ENCODE results near the gene PCDHA4.
"Not testable (repeated sequence)": the region's sequence is repeated elsewhere in the genome, so short reads cannot be mapped to it uniquely, and the experiment has no call there.

The PCDHA4 gene

DNA sequence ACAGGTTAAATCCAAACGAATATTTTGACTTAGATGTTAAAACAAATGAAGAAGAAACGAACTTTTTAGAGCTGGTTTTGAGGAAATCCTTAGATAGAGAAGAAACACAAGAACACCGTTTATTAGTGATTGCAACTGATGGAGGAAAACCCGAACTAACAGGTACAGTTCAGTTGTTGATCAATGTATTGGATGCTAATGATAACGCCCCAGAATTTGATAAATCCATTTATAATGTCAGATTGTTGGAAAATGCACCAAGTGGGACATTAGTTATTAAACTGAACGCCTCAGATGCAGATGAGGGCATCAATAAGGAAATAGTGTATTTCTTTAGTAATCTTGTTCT lies 15.4 kb downstream of the PCDHA4 start:
- no peak for DNase-seq

GRCh38 chr5:140822969-140823368 lies 16.1 kb downstream of the PCDHA4 start:
- not testable (repeated sequence) for DNase-seq

- DNase-seq, result no peak
Observed at GRCh38 chr5:140823475-140823874, 16.6 kb downstream of the PCDHA4 start.

DNA sequence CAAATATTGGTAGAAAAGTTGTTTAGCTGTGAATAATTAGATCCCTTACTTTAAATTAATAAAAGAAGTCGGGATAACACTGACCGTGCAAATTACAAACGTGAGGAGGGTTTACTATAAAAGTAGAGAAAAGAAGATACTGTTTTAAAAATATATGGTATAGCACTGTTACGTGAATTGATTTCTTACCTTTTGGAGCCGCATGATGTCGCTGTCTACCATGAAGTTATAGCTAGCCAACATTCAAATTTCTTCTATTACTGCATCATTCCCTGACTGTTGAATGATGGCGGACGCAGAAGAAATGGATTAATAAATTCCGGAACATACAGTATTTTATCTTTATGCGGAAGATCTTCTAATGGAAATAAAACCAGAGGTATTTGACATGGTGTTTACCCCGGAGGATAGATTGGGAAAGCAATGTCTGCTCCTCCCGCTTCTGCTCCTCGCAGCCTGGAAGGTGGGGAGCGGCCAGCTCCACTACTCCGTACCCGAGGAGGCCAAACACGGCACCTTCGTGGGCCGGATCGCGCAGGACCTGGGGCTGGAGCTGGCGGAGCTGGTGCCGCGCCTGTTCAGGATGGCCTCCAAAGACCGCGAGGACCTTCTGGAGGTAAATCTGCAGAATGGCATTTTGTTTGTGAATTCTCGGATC lies 21.0 kb downstream of the PCDHA4 start, which contains the start of gene PCDHA6:
PCDHA6 (plus strand) TSS at position 257 of the 658 bp plus-strand sequence; CDS start at position 389, 132 bp downstream.
- DNase-seq, result no peak

GRCh38 chr5:140828362-140828737 lies 21.5 kb downstream of the PCDHA4 start:
- no peak for DNase-seq

GRCh38 chr5:140829511-140830501 lies 22.9 kb downstream of the PCDHA4 start:
- not testable (repeated sequence) for DNase-seq

DNA sequence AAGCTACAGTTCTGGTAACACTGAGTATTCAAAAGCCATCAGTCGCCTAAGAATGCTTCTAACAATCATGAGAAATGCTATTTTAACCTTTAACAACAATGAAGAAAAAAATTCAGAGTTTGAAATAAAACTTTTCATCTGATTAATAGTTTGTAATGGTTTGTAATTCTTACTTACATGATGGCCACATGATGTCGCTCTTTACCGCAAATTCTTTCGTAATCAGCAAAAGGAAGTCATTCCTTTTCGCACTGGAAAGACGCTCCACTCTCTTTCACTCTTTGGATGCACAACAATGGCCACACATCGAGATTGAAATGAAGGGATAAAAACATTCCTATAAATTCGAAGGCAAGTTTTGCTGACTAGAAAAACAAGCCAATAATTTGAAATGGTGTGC lies 27.1 kb downstream of the PCDHA4 start, which contains the start of gene PCDHA7:
PCDHA7 (plus strand) TSS at position 277 of the 400 bp plus-strand sequence; CDS start at position 392, 115 bp downstream.
- DNase-seq, result no peak

- not testable (repeated sequence) for DNase-seq
Observed at GRCh38 chr5:140834439-140835008, 27.7 kb downstream of the PCDHA4 start.

GRCh38 chr5:140835622-140836510 lies 29.0 kb downstream of the PCDHA4 start:
- no peak for DNase-seq

- no peak for DNase-seq
Observed at GRCh38 chr5:140840978-140841962, 34.4 kb downstream of the PCDHA4 start, which contains the start of gene PCDHA8. TSS of gene PCDHA8 (plus strand) at chr5:140841187. CDS start at chr5:140841322, 135 bp downstream.

DNA sequence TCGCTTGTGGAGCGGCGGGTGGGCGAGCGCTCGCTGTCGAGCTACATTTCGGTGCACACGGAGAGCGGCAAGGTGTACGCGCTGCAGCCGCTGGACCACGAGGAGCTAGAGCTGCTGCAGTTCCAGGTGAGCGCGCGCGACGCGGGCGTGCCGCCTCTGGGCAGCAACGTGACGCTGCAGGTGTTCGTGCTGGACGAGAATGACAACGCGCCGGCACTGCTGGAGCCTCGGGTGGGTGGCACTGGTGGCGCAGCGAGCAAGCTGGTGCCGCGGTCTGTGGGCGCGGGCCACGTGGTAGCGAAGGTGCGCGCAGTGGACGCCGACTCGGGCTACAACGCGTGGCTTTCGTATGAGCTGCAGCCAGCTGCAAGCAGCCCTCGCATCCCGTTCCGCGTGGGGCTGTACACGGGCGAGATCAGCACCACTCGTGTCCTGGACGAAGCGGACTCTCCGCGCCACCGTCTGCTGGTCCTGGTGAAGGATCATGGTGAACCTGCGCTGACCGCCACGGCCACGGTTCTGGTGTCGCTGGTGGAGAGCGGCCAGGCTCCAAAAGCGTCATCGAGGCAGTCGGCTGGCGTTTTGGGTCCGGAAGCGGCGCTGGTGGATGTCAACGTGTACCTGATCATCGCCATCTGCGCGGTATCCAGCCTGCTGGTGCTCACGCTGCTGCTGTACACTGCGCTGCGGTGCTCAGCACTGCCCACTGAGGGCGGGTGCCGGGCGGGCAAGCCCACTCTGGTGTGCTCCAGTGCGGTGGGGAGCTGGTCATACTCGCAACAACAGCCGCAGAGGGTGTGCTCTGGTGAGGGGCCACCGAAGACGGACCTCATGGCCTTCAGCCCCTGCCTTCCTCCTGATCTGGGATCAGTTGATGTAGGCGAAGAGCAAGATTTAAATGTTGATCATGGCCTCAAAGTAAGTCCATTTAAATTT lies 36.2 kb downstream of the PCDHA4 start:
- DNase-seq, result no peak

GRCh38 chr5:140848139-140849102 lies 41.6 kb downstream of the PCDHA4 start, which contains the start of gene PCDHA9:
TSS of gene PCDHA9 (plus strand) at chr5:140848382. CDS start at chr5:140848496, 114 bp downstream.
- not testable (repeated sequence) for DNase-seq

GRCh38 chr5:140849831-140850634 lies 43.2 kb downstream of the PCDHA4 start:
- DNase-seq, result not testable (repeated sequence)

- no peak for DNase-seq
Observed at GRCh38 chr5:140855772-140856674, 49.2 kb downstream of the PCDHA4 start, which contains the start of gene PCDHA10. TSS of gene PCDHA10 (plus strand) at chr5:140855897. CDS start at chr5:140856049, 152 bp downstream.

DNA sequence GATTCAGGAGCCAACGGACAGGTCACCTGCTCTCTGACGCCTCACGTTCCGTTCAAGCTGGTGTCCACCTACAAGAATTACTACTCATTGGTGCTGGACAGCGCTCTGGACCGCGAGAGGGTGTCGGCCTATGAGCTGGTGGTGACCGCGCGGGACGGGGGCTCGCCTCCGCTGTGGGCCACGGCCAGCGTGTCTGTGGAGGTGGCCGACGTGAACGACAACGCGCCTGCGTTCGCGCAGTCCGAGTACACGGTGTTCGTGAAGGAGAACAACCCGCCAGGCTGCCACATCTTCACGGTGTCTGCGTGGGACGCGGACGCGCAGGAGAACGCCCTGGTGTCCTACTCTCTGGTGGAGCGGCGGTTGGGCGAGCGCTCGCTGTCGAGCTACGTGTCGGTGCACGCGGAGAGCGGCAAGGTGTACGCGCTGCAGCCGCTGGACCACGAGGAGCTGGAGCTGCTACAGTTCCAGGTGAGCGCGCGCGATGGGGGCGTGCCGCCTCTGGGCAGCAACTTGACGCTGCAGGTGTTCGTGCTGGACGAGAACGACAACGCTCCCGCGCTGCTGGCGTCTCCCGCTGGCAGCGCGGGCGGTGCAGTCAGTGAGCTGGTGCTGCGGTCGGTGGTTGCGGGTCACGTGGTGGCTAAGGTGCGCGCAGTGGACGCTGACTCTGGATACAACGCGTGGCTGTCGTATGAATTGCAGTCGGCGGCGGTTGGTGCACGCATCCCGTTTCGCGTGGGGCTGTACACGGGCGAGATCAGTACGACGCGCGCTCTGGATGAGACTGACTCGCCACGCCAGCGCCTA lies 50.5 kb downstream of the PCDHA4 start:
- no peak for DNase-seq

GRCh38 chr5:140857987-140858240 lies 51.0 kb downstream of the PCDHA4 start:
- no peak for DNase-seq

Measured in activated CD4-positive, CD25-positive, alpha-beta regulatory T cell treated with anti-CD3 and anti-CD28 coated beads, Interleukin-2, amount 50 U/mL, for 72 hours (primary cell).